Activated CD4-positive, alpha-beta T cell treated with anti-CD3 and anti-CD28 coated beads, Interleukin-2, amount 50 U/mL, for 48 hours (primary cell): ENCODE data around the gene TMOD1.
"Not testable (repeated sequence)": the region's sequence is repeated elsewhere in the genome, so short reads cannot be mapped to it uniquely, and the experiment has no call there.

Experiments
- DNase-seq, 2 experiments: peaks; one replicate each; pipeline ENCODE4 v3.0.0-alpha.2; 2020

The TMOD1 gene

DNA sequence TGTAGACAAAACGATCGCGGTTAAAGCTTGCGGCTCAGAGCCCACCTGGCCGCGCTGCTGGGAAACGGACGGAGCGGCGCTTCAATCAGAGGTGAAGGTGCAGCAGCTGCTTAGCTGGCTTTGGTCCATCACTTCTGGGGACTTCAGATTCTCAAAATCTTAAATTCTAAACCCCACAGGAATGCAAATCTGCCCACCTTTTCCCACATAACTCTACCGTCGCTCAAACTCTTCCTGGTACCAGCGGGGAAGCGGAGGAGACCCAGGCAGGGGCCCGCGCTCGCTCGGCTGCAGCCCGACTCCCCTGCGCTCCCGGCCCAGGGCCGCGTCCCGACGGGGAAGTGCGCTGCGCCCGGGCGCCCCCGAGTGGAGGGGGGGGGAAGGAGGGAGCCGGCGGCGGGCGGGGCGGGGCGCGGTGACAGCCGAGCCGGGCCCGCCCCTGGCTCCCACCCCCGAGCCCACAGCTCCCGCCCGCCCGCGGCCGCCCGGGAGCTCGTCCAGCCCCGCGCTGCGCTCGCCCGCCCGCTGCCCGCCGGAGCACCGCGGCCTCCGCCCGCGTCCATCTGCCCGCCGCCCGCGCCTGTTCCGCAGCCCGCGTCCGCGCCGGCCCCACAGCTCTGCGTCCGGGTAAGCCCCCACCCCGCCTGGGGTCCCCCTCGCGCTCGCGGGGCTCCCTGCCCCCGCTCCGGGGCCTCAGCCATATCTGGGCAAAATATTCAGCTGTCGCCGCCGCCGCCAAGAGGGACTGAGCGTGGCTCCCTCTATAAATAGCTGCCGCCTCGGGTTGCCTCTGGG is at the start of gene TMOD1:
Gene TMOD1, plus strand, starts transcription at position 490 of the 795 bp plus-strand sequence. CDS start 22,523 bp downstream, outside the sequence.
- peak; percentile 49 to 59 for DNase-seq

- not testable (repeated sequence) for DNase-seq
Observed at GRCh38 chr9:97453573-97453972, 47.9 kb upstream of the TMOD1 start.

DNA sequence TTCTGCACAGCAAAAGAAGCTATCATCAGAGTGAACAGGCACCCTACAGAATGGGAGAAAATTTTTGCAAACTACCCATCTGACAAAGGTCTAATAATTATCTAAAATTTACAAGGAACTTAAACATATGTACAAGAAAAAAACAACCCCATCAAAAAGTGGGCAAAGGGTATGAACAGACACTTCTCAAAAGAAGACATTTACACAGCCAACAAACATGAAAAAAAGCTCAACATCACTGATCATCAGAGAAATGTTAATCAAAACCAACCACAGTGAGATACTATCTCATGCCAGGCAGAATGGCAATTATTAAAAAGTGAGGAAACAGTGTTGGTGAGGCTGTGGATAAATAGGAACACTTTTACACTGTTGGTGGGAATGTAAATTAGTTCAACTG is 44.6 kb upstream of the TMOD1 start:
- not testable (repeated sequence) for DNase-seq

- DNase-seq, result no peak
Observed at GRCh38 chr9:97459326-97459725, 42.1 kb upstream of the TMOD1 start.

GRCh38 chr9:97462159-97462558 is 39.3 kb upstream of the TMOD1 start:
- DNase-seq, result no peak

DNA sequence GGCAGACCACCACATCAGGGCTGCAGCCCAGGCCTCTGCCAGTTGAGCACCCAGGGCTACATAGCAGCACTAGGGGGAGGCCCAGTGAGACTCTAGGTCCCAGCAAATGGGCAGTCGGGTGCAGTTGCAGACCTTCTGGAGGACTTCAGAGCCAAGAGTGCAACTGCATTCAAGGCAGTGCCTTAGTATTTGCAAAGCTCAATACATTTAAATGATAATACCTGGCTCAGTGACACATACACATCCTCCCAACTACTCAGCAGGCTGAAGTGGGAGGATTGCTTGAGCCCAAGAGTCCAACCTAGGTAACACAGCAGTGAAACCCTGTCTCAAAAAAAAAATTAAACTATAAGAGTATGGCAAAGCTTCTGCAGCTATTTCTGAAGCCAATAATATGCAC is 38.6 kb upstream of the TMOD1 start:
- no peak for DNase-seq

DNA sequence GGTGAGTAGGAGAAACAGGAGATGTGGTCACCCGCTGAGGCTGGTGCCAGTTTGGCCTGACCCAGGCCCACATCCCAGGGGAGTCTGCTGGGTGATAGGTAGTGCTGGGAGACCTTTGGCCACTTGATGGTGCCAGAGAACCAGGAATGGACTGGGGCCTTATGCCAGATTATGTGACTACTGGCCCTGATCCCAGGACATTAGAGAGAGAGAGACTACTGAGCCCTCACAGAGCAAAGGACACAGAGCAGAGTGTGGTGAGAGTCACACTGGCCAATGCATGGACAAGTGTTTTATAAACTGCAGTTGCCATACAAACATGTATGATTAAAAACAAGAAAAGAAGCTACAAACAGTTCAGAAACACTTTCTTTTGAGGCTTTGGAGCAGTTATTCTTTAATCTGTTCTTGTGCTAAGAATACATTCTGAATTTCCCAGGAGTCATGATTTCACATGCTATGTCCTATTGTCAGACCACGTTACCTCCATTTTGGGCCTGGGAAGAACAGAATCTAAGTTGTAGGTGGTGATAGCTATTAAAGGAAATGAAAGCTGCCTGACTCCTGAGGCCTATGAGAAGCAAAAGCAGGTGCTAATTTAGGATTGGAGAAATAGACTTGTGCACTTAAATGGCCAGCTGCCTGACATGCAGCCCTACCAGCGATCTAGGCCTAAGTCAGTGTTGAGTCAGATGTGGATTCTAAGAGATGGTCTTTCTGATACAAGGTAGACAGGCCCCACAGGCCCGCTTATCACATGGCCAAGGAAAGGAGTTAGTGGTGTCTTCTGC is 32.6 kb upstream of the TMOD1 start:
- DNase-seq, result peak; percentile 36 to 51

DNA sequence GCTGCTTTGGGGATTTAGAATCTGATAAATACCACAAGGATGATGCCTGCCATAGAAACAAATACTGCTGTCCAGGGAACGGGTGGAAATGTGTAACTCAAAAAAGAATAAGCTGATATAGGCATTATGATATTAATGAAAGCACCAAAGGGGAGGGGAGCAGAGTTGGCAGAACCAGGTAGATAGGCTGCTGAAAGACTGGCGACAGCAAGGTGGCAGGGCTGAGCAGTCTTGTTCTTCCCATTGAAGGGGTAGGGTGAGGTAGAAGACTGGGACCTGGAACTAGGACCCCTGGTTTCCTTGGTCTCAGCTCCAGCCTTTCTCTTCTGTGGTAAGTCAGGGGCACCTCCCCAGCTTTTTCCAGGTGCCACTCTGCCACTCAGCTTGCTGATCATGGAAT is 31.4 kb upstream of the TMOD1 start:
- peak in 1 of 2 experiments; percentile 5 for DNase-seq

GRCh38 chr9:97473717-97474116 is 27.7 kb upstream of the TMOD1 start:
- no peak for DNase-seq

GRCh38 chr9:97474372-97474925 is 27.0 kb upstream of the TMOD1 start:
- DNase-seq, result no peak

GRCh38 chr9:97475059-97475458 is 26.4 kb upstream of the TMOD1 start:
- no peak for DNase-seq

DNA sequence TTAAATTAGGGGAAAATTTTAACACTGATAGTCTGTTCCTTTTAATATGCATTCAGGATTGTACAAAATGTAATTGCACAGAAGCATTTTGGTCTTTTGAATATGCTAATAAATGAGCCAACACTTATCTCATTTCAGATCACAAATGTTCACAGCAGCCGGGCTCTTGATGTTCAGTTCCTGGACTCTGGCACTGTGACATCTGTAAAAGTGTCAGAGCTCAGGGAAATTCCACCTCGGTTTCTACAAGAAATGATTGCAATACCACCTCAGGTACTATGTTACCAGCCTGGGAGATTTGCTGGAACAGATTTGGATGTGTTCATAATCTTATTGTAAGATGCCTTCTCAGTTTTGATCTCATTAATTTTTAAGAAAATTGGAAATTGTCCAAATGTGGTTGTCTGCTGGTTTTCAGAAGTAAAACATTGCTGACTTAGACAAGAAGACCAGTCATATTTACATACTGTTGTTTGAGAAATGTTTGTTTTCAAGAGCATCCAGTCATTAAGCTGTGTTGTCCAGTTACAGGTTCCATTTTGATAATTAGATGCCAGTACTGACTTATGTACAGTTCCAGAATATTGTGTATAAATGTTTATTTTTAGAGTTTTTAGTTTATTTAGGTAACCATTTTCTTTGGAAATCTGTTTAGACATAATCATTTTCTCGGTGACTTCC is 23.0 kb upstream of the TMOD1 start:
- DNase-seq, result no peak

GRCh38 chr9:97479496-97480159 is 21.8 kb upstream of the TMOD1 start:
- DNase-seq, result no peak

DNA sequence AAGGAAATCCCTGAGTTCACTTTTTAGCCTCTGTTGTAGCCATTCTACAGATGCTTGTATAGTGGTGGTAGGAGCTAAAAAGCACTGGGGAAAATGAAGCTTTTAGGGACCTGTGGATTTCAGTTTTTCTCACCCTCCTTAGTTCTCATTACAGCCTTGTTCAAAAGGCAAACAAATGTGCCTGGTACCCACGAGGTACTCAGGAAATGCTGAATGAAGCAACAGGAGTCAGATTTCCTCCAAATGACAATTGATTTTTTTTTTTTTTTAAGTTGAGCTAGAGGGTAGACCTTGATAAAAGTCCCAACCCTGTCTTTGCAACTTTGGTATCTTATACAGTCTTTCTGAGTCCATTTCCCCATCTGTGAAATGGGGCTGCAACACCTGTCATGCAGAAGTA is 21.3 kb upstream of the TMOD1 start:
- DNase-seq, result no peak

GRCh38 chr9:97480749-97481148 is 20.7 kb upstream of the TMOD1 start:
- DNase-seq, result no peak

- DNase-seq, result no peak
Observed at GRCh38 chr9:97484134-97484533, 17.3 kb upstream of the TMOD1 start.

DNA sequence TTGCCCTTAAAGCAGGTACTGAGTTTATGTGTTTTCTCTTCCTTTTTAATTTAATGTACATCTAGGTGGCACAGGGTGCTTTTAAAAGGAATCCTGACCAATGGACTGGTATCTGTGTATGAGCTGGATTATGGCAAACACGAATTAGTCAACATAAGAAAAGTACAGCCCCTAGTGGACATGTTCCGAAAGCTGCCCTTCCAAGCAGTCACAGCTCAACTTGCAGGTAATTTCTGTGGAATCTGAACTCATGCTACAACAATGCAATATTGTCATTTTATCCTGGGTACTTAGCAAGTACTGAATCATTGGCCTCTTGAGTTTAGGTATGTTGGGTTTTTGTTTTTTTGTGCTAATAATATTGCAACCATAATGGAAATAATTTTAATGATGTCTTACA is 14.4 kb upstream of the TMOD1 start:
- no peak for DNase-seq

- no peak for DNase-seq
Observed at GRCh38 chr9:97487861-97488260, 13.6 kb upstream of the TMOD1 start.

- no peak for DNase-seq
Observed at GRCh38 chr9:97491216-97491999, 10.1 kb upstream of the TMOD1 start.

- DNase-seq, result not testable (repeated sequence)
Observed at GRCh38 chr9:97497558-97498375, 3.7 kb upstream of the TMOD1 start.

GRCh38 chr9:97498846-97499245 is 2.6 kb upstream of the TMOD1 start:
- not testable (repeated sequence) for DNase-seq
